Measurements from ENCODE around the gene TLR9. TPM values are rescaled to one million over a fixed set of nuclear protein-coding genes. Genes with fewer than 3 reads are reported as not detected.

Gene TLR9
- total RNA-seq, 6 experiments from 2014 or later = not detected

DNA sequence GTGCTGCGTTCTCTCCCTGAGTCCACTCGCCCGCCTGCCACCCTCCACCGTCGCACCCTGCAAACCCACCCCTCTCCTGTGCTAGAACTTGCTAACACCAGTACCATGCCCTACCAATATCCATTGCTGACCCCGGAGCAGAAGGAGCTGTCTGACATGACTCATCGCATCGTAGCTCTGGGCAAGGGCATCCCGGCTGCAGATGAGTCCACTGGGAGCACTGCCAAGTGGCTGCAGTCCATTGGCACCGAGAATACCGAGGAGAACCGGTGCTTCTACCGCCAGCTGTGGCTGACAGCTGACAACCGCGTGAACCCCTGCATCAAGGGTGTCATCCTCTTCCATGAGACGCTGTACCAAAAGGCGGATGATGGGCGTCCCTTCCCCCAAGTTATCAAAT, 32.4 kb downstream of the TLR9 start:
- Mint-ChIP-seq H3K4me3 (no peak overlapping the region), H3K27ac (no peak overlapping the region), H3K9me3 (no peaks in the 10 kb centered on the region), H3K27me3 (ENCODE audit: insufficient read depth) (peaks cover 5% of the 10 kb centered on the region; the same call in 1 of the 2 replicates), H3K36me3 (ENCODE audit: low read depth) (no peaks in the 10 kb centered on the region), H3K4me1 (ENCODE audit: low read depth) (peaks cover 44% of the 10 kb centered on the region)
- peak; percentile 69 for DNase-seq
- TF ChIP-seq, protein P1, sequence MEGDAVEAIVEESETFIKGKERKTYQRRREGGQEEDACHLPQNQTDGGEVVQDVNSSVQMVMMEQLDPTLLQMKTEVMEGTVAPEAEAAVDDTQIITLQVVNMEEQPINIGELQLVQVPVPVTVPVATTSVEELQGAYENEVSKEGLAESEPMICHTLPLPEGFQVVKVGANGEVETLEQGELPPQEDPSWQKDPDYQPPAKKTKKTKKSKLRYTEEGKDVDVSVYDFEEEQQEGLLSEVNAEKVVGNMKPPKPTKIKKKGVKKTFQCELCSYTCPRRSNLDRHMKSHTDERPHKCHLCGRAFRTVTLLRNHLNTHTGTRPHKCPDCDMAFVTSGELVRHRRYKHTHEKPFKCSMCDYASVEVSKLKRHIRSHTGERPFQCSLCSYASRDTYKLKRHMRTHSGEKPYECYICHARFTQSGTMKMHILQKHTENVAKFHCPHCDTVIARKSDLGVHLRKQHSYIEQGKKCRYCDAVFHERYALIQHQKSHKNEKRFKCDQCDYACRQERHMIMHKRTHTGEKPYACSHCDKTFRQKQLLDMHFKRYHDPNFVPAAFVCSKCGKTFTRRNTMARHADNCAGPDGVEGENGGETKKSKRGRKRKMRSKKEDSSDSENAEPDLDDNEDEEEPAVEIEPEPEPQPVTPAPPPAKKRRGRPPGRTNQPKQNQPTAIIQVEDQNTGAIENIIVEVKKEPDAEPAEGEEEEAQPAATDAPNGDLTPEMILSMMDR (IDR thresholded peaks at IDR 0.05) = no peak

- no peaks in the 10 kb centered on the region for H3K36me3 Mint-ChIP-seq (ENCODE audit: low read depth)
- peaks cover 3% of the 10 kb centered on the region; the same call in 1 of the 2 replicates for H3K27me3 Mint-ChIP-seq (ENCODE audit: insufficient read depth)
- H3K27ac Mint-ChIP-seq = no peak overlapping the region
- no peak for DNase-seq
- TF ChIP-seq, protein P1 (IDR thresholded peaks at IDR 0.05) = no peak
- no peak overlapping the region for H3K4me3 Mint-ChIP-seq
- H3K9me3 Mint-ChIP-seq = no peaks in the 10 kb centered on the region
- peaks cover 32% of the 10 kb centered on the region for H3K4me1 Mint-ChIP-seq (ENCODE audit: low read depth)
These were observed 33.8 kb downstream of the TLR9 start for GRCh38 chr3:52191663-52192062.

DNA sequence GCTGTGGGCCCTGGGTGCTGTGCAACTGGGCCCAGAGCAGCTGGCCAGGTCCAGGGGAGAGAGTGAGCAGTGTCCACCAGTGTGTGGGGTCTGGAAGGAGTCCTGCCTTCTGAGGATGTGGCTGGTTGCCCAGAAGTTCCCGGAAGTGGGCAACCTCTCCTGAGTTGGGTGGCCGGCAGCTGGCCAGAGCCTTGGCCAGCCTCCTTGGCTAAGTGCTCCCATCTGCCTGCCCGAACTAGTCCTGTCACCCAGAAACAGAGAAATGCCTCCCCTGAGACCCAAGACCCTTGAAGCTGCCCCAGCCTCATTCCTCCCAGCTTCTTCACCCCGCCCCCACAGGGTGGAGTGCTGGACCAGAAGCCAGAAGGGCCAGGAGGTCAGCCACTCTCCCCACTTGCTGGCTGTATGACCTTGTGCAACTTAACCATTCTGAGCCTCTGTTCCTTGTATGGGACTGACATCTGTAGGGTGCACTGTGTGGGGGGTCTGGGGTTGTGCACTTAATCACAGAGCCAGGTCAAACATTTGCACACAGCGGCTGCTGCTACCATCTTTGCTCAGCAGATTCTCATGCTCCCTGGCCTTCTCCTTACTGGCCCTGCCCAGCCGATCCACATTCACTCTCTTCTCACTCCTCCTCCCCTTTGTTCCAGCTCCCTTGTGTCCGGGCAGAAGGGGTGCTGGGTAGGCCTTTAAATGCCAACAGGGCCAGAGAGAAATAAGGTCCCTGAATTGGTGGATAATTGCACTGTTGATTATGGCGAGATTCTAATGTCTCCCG, 35.0 kb downstream of the TLR9 start:
- Mint-ChIP-seq H3K4me3 (no peak overlapping the region), H3K4me1 (ENCODE audit: low read depth) (peaks cover 22% of the 10 kb centered on the region)
- DNase-seq = peak; percentile 12

GRCh38 chr3:52188556-52188955, 36.9 kb downstream of the TLR9 start:
- TF ChIP-seq, protein P1 (IDR thresholded peaks at IDR 0.05) = no peak
- Mint-ChIP-seq H3K27me3 (ENCODE audit: insufficient read depth) (peaks cover 3% of the 10 kb centered on the region; the same call in 1 of the 2 replicates), H3K4me1 (ENCODE audit: low read depth) (peaks cover 22% of the 10 kb centered on the region), H3K36me3 (ENCODE audit: low read depth) (no peaks in the 10 kb centered on the region), H3K27ac (no peak overlapping the region), H3K4me3 (no peak overlapping the region), H3K9me3 (no peaks in the 10 kb centered on the region)
- DNase-seq = no peak

More for the DNA sequence above, 35.0 kb downstream of the TLR9 start:
- Mint-ChIP-seq H3K27ac (peak overlapping the region; percentile 46; the same call in 1 of the 2 replicates), H3K27me3 (ENCODE audit: insufficient read depth) (peaks cover 3% of the 10 kb centered on the region; the same call in 1 of the 2 replicates), H3K9me3 (no peaks in the 10 kb centered on the region), H3K36me3 (ENCODE audit: low read depth) (no peaks in the 10 kb centered on the region)
- TF ChIP-seq, protein P1 (IDR thresholded peaks at IDR 0.05) = no peak

- TF ChIP-seq, protein P1 (IDR thresholded peaks at IDR 0.05) = no peak
- Mint-ChIP-seq H3K4me3 (no peak overlapping the region), H3K27me3 (ENCODE audit: insufficient read depth) (peaks cover 7% of the 10 kb centered on the region), H3K36me3 (ENCODE audit: low read depth) (no peaks in the 10 kb centered on the region), H3K4me1 (ENCODE audit: low read depth) (peaks cover 14% of the 10 kb centered on the region), H3K9me3 (no peaks in the 10 kb centered on the region), H3K27ac (no peak overlapping the region)
- no peak for DNase-seq
These were observed 38.7 kb downstream of the TLR9 start for GRCh38 chr3:52186729-52187128.

Data from HFFc6 (cell line).